Right ventricle myocardium superior (tissue), 1 donor: ENCODE data around the gene MCM8. TPM values are rescaled to one million over a fixed set of nuclear protein-coding genes. Genes with fewer than 3 reads are reported as not detected.

Experiments used
- ATAC-seq: fragments of 200-7000 bp; cut with Tn5 transposase; one replicate; pipeline ENCODE4 v1.9.1; 2020; ENCODE audit warnings: mild to moderate bottlenecking; ENCODE audit not compliant: poor library complexity
- DNase-seq: peaks from one replicate; pipeline ENCODE4 v3.0.0-alpha.2; 2020
- intact Hi-C: fragments of 100-400 bp; cut with DNase I; formaldehyde crosslinking; loops from one replicate; pipeline ENCODE4 v1.11.2; 2022
- long read RNA-seq: library from polyadenylated mRNA; unstranded; transcript quantifications from one replicate; pipeline ENCODE4 v2.0.0, GENCODE V29; 2021
- total RNA-seq: library from RNA; stranded (reverse); fragmentation: NEBNext Ultra II Directional; extraction: Animal tissue kit (Norgen Biotek cat#: 25700); gene quantifications from one replicate; pipeline ENCODE4 v1.2.1, GENCODE V29; 2021
- donor health status: DM: no; HTN: yes; CAD: no; lungs with severe emphysema.

Gene MCM8
- total RNA-seq = 6.6 TPM
- long read RNA-seq, full-length matches to known transcripts = 2 of 4 reads
- long read RNA-seq, partial matches to known transcripts = 2 of 4 reads
- long read RNA-seq, other reads (novel, unspliced or antisense) = 0 of 4 reads

DNA sequence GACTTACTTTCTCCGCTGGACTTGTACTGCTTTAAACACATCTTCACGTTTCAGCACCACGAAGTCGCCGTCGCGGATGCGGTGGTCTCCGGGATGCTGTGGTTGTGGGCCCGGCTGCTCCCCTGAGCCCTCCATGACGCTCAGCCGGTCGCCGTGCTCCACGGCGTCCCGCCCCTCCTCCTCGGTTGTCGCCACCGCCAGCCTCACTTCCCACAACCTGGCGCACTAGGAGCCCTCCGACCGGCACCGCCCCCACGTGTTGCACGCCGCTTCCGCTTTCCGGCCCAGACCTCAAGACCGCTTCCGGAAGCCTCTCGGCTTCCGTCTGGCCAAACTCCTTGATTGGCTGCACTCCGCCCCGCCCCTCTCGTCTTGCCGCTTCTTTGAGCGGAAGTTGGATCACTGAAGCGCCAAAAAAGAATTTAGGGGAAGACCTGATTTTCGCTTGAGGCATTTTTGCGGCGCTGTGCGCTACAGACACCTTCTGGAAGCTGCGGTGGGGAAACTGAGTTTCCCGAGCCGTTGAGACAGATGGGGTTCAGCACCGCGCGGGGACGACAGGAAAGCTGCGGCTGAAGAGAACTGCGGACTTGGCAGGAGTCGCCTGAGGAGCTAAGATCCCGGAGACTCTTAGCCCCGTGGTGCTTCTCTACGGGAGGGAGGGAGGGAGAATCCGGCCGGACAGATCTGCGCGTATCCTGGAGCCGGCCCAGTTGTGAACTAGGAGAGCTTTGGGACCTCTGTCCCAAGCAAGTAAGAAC lies at the start of gene MCM8, which contains the start of gene TRMT6:
Gene MCM8, plus strand, starts transcription at position 382 of the 761 bp plus-strand sequence. CDS start 1,364 bp downstream, outside the sequence.
Gene TRMT6, minus strand, starts transcription at position 263 of the 761 bp plus-strand sequence. Its CDS starts 128 bp downstream, at position 135.
- DNase-seq (peak; percentile 98), ATAC-seq (peak; percentile 100)
- intact Hi-C loops = loop anchor here (10.0 kb wide), 1 partner anchor 124 kb away; no protein-coding TSS in a partner anchor

DNA sequence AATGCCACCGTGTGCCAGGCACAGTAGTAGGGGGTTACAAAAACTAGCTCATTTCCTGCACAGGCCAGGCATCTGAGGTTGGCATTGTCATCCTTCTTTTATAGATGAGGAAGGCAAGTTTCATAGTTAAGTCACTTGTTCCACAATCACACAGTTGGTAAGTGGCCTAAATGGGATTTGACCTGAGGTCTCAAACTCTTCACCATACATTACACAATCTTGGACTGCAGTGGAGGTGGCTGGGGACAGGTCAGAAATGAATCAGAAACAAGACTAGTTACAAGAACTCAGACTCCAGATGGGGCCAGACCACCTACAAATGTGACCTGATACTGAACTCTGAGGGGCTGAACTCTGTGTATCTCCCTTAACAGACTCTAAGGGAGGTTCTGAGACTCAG lies 49.5 kb upstream of the MCM8 start:
- DNase-seq (no peak), ATAC-seq (no peak)
- intact Hi-C loops = no loop called here

DNA sequence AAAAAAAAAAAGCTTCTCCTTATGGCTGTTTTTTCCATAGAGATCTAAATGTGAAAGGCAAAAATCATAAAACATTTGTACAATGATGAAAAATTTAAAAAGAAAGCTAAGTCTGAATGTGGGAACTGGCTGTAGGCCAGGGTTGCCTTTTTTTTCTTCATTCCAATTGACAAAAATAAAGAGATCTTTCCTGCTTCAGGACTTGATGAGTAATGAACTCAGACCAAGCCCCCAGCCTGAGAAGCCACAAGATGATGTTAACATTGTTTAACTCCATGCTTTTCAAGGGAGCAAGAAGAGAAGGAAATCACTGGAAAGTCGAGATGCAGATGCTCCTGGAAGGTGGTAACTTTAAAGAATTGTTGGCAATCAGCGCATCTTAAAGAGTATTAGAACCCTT lies 41.5 kb upstream of the MCM8 start:
- ATAC-seq (no peak), DNase-seq (no peak)
- intact Hi-C loops = no loop called here

DNA sequence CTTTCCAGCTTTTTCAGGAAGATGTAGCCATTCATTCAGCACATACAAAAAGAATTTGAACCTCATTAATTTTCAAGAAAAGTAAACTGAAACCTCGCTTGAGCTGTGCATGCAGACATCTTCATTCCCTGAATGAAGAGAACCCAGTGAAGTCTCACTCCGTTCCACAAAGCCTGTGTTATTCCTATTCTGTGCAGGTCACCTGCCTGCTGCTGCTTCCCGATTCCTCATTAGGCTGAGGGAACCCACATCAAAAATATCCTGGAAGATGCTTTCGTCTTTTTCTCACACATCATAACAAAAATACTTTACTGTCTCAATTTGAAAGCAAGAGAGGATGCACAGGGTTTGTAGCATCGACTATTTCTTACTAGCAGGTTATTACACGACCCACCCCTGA lies 40.3 kb upstream of the MCM8 start:
- no peak for ATAC-seq
- DNase-seq = no peak
- intact Hi-C loops = no loop called here

DNA sequence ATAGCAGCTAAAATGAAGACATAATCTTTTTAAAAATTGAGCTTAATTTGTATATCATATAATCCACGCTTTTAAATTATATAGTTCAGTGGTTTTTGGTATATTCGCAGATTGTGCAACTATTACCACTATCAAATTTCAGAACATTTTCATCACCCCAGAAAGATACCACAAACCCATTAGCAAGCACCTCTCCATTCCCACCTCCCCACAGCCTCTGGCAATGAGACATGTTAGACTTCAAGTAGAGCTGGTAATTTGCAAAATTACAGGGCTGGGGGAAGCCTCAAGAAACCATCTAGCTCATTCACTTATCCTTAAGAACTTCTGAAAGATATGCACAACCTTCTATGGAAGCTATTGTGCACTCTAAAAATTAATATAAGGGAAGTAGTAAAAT lies 37.3 kb upstream of the MCM8 start:
- ATAC-seq (no peak), DNase-seq (no peak)
- intact Hi-C loops = no loop called here

DNA sequence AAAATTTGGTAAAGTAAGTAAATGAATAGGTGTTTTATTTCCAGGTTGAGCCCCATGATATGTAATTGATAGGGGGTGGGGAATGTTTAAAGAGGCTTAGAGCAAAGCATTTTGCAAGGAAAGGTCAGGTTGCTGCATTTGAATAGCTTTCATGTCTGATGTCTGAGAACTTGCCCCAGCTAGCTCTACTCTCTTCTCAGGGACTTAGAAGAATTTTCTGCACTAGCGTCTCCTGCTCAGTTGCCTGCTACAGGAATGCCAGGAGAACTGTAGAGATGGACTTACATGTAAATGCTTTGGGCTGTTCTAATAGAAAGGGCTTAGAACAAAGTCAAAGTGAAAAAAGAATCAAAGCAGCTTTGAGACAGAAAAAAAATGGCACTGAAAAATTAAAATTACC lies 35.6 kb upstream of the MCM8 start:
- no peak for DNase-seq
- intact Hi-C loops = no loop called here
- ATAC-seq = no peak

DNA sequence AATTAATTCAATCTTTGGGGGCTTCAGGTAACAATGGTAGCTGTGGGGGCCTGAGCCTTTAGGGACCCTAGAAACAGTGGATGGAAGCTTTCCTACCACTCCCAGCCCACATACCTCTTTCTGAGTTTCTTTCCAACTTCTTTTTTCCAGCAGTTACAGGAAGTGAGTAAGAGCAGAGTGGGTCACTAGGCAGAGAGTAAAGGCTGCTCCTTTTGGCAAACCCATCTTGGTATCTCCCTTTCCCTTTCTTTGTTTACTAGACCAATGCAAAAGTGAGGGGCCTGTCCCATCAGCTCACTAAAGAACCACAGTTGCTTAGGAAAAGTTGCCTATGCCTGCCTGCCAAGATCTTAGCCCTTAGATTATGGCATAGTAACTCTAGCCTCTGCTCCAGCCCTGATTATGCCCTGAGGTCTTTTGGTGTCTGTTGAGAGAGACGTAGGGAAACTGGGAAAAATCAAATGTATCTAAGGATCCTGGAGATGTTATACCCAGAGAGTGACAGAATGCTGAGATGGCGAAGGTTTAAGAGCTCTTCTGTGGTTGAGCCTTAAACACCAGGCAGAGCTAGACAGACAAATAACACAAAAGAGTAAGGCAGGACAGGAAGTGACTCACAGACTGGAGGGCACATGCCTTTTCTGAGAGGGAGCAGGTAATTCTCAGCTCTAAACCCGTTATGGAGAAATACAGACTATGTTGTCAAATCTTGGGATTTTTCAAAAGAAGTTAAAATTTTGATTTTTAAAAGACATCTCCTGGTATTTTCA lies 31.4 kb upstream of the MCM8 start:
- no peak for ATAC-seq
- intact Hi-C loops = no loop called here
- no peak for DNase-seq

DNA sequence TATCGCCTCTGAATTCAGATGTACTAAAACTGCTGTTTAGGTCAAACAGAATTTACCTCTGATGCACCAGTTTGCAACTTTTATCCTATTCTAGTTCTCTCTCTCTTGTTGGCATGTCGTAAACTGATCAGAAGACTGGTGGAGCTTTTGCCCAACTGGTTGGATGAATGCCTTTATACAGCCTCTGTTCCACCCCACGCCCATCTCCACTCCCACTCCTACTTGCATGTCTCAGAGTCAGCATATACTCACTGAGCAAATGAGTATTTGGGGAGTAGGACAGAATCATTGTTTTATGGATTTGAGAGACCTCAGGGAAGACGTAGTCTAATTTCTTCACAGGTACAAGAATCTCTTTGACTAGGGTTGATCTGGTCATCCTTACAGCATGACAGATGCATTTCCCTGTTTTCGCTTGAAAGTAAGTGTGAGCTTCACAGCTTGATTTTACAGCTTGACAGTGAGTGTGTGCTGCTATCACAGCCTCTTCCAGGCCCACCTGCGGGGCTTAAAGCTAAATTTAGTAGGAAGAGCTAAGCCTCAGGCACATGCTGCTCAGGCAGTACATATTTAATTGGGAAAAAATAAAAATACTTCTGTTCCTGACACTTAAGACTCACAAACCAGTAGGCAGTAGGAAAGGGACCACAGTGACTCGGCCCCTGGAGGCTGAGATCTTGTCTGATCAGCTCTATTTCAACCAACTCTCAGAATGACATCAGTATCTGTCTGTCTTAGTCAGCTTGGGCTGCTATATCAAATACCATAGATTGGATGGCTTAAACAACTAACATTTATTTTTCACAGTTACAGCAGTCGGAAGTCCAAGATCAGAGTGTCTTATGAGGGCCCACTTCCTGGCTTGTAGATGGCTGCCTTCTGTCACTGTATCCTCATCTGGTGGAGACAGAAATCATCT lies 30.6 kb upstream of the MCM8 start:
- ATAC-seq = no peak
- intact Hi-C loops = no loop called here
- DNase-seq = no peak

DNA sequence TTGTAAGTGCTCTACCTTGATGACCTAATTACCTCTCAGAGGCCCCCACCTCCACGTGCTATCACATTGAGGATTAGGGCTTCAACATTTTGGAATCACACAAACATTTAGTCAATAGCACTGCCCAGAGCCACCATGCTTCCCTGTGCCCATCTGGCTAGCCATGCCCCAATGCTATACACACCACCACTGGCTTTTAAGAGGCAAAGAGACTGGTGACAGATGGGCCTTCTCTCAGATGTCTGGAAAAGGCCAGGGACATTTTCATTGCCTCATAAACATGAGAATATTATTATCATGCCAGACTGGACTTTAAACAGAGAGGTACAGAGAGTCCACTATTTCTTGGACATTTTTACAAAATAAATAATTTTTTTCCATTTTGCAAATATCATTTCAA lies 29.9 kb upstream of the MCM8 start:
- DNase-seq (no peak), ATAC-seq (no peak)
- intact Hi-C loops = no loop called here

DNA sequence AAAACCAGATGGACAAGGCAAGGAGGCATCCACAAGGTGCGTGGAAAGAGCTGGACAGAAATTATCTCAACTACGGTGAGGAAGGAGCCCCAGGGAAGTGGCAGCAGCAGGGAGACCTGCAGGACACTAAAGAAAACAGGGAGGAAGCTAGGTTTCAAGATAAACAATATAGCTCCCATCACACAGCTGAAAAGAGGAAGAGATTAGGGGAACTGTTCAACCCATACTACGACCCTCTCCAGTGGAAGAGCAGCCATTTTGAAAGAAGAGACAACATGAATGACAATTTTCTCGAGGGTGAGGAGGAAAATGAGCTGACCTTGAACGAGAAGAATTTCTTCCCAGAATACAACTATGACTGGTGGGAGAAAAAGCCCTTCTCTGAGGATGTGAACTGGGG lies 27.0 kb upstream of the MCM8 start:
- intact Hi-C loops = no loop called here
- ATAC-seq (no peak), DNase-seq (no peak)

DNA sequence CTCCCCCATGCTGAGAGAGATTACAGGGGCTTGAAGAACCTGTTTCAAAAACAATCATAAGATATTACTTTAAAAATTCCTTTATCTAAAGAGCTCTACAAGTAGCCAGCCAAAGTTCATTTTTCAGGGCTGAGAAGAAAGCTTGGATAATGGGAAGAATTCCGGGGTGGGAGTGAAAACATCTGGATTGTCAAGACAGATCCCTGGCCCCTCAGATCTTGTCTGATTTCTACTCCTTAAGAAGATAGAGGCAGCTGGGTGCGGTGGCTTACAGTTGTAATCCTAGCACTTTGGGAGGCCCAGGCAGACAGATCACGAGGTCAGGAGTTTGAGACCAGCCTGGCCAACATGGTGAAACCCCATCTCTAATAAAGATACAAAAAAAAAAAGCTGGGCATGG lies 24.9 kb upstream of the MCM8 start:
- intact Hi-C loops = no loop called here
- no peak for DNase-seq
- ATAC-seq = no peak

DNA sequence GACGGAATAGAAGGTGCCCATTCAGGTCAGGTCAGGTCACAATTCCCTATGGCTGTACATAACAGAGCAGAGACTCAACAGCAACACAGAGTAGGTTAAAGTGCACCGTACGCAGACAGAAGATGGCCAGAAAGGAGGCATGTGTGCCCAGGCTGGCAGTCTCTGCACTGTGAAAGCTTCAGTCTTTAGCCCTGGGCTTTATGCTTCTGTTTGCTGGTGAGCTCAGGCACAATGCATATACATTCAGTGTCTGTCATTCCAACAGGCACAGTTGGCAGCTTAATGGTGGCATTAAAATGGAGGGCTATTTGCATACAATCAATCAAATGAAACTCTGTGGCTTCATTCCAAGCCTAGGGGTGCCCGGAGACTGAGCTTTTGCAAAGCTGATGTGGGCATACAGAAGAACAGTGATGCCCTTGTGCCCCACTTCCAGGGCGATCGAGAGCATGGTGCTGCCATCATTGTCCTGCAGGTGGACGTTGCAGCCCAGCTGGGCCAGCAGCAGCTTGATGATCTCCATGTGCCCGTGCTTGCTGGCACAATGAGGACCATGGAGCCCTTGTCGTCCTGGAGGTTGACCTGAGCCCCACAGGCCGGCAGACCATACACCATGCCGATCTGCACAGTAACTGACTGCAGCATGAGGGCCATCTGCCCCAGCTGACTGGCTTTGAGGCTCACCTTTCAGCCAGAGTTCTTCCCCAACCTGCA lies 22.5 kb upstream of the MCM8 start:
- DNase-seq (no peak), ATAC-seq (no peak)
- intact Hi-C loops = no loop called here

DNA sequence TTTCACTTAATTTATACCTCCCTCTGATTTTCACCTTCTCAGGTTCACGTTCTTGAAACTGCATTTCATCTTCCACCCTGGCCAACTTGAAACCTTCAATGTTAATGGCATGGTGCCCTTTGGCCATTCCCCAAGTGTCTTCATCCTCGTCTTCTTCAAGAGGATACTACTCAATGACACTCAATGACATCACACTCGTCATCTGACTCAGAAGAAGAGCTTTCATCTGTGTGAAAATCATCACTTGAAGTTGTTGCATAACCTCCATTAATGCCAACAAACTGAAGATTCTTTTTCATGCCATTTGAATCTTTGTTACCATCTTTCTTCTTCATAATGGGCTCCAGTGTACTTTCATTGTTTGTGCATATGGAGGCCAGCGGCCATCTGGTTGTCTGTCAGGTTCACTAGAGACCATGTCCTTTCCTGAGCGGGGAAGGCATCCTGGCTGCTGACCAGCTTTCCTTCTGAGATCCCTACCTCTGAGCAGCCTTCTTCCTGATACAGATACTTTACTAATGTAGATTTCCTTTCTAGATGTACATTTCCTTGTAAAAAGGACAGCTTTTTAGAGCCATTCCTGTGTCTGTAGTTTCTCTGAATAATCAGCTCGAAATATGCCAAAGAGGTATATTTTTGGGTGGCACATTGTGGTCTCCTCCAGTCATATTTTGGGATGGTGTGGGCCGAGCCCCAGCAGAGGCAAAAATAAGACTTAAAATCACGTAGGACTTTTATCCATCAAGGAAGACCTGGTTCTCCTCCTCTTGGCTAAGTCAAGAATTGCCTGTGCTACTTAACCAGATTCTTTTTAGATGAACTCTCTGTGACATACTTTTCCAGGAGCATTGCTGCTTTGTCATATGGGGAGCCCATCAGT lies 21.4 kb upstream of the MCM8 start:
- ATAC-seq (no peak), DNase-seq (no peak)
- intact Hi-C loops = no loop called here

DNA sequence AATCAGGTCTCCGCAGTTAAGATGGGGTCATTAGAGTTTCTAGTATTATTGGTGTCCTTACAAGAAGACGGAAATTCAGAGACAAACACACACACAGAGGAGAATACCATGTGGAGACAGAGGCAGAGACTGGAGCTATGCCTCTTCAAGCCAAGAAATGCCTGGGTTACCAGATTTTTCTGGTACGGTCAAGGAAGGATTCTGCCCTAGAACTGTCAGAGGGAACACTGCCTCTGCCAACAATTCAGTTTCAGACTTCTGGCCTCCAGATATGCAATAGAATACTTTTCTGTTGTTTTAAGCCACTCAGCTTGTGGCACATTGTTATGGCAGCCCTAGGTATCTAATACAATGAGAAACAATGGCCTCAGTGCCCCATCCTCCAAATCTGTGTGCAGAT lies 19.0 kb upstream of the MCM8 start:
- DNase-seq (no peak), ATAC-seq (no peak)
- intact Hi-C loops = loop anchor here (10.0 kb wide), 2 partner anchors 137 to 407 kb away; no protein-coding TSS in a partner anchor

DNA sequence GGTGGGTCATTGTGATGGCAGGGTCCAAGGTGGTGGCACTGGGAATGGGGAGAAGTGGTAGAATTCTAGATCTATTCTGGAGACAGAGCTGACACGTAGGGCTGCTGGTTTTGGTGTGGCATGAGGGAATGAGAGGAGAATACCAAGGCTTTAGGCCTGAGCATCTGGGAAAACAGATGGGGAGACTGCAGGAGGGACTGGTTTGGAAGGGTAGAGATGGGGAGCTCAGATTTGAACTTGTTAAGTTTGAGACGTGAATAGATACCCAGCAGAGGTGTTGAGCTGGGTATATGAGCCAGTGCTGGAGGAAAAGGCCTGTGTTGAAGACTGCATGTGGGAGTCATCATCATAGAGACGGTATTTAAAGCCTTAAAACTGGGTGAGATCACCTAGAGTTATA lies 17.7 kb upstream of the MCM8 start:
- ATAC-seq (no peak), DNase-seq (no peak)
- intact Hi-C loops = loop anchor here (10.0 kb wide), 2 partner anchors 138 to 408 kb away; no protein-coding TSS in a partner anchor

DNA sequence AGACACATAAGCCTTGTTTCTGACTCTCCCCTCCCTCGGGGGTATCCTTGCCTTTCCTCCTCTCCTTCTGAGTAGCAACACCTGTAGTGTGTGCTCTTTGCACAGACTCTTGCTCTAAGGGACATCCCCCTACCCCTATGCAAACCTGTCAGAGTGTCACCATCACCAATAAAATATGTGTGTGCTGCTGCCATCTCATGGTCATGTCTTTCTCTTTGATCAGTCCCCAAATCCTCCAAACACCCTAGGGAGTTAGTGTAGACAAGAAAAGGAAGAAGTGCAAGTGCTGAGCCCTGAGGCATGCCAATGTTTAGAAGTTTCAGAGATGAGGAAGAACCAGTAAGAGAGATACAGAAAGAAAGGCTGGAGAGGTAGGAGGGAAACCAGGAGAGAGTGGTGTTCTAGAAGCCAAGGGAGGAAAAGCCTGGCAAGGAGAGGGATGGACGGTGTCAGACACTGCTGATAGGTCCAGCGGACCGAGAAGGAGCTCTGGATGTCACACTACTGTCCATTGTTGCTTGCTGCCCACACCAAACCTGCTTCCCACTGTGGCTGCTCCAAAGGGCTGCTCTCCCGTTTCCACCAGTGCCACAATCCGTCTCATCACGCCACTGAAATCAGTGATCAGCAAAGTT lies 16.5 kb upstream of the MCM8 start:
- intact Hi-C loops = loop anchor here (10.0 kb wide), 2 partner anchors 139 to 409 kb away; no protein-coding TSS in a partner anchor
- ATAC-seq = peak; percentile 79
- no peak for DNase-seq

DNA sequence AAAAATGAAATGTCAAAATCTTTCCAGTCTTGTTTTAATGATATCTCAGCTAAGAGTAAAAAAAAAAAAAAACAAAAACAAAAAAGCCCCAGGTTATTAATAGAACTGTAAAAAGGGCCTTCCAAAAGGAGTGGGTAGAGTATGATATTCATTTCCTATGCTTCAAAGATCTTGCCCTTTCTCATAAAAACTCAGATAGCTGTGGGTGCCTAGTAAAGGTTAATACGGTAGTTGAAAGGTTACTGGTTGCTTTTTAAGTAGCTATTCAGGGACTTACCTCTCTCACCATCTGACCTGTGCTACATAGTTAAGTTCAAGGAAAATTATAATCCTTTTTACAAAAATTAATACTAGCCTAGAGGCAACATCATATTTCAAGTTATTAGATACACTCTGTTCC lies 15.1 kb upstream of the MCM8 start:
- intact Hi-C loops = loop anchor here (10.0 kb wide), 2 partner anchors 141 to 411 kb away; no protein-coding TSS in a partner anchor
- ATAC-seq (no peak), DNase-seq (no peak)
